Dendritic cell treated with granulocyte-macrophage colony-stimulating factor and Interleukin-4, amounts not matched to agents 40 ng/mL and 50 ng/mL, for 4 days (primary cell): ENCODE results near the gene MINK1.

Experiments used
- H3K27ac Mint-ChIP-seq: one replicate; pipeline ENCODE4 v1.8.0; 2022; ENCODE audit warnings: mild to moderate bottlenecking, mixed read lengths
- H3K27me3 Mint-ChIP-seq: one replicate; pipeline ENCODE4 v1.8.0; 2022; ENCODE audit warnings: mild to moderate bottlenecking, mixed read lengths
- H3K36me3 Mint-ChIP-seq: one replicate; pipeline ENCODE4 v1.8.0; 2022; ENCODE audit warnings: low read depth, mixed read lengths
- H3K4me1 Mint-ChIP-seq: one replicate; pipeline ENCODE4 v1.8.0; 2022; ENCODE audit warnings: low read depth, mixed read lengths
- H3K4me3 Mint-ChIP-seq: one replicate; pipeline ENCODE4 v1.8.0; 2022; ENCODE audit warnings: mild to moderate bottlenecking, moderate library complexity, mixed read lengths
- H3K9me3 Mint-ChIP-seq: one replicate; pipeline ENCODE4 v1.8.0; 2022; ENCODE audit warnings: mixed read lengths
- intact Hi-C: fragments of 100-400 bp; cut with micrococcal nuclease; formaldehyde crosslinking; loops from one replicate; pipeline ENCODE4 v1.15.0; 2022

The MINK1 gene

DNA sequence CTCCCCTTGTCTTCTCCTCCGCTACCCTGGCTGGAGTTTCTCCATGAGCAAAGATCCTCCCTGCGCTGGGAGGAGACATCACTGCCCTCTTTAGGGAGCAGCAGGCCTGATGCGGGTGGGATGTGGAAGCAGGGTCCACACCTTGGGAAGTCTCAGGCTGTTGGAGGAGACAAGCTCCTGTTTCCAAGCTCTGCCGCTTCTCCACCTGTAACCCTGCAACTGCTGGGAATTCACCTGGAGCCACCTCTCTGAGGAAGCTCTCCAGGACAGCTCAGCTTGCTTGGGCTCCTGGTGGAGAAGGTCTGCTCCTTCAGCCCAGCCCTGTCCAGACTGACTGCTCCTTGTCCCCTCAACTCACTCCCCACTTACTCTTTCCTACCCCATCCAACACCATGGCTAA lies 51.3 kb downstream of the MINK1 start:
- Mint-ChIP-seq H3K27me3 (no peaks in the 10 kb centered on the region), H3K36me3 (peaks cover 83% of the 10 kb centered on the region), H3K9me3 (no peaks in the 10 kb centered on the region), H3K4me3 (no peak overlapping the region), H3K27ac (peak overlapping the region; percentile 77), H3K4me1 (peaks cover 69% of the 10 kb centered on the region)
- intact Hi-C loops = no loop called here

DNA sequence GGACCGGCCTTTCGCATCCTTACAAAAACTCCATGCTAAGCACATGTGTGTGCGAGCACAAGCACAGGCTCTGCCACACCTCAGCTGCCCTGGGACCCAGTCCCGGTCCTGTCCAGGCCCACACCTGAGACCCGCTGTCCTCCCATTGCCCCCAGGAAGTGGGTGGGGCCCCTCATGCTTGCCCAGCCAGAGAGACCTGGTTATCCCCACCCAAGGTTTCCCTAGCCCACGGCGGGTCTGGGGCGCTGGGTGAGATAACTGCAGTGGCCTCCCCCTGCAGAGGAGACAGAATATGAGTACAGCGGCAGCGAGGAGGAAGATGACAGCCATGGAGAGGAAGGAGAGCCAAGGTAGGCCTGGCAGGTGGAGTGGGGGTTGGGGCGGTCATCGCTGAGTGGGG lies 53.7 kb downstream of the MINK1 start:
- Mint-ChIP-seq H3K4me3 (no peak overlapping the region), H3K27ac (peak overlapping the region; percentile 77), H3K9me3 (no peaks in the 10 kb centered on the region), H3K4me1 (peaks cover 51% of the 10 kb centered on the region), H3K36me3 (peaks cover 91% of the 10 kb centered on the region), H3K27me3 (no peaks in the 10 kb centered on the region)
- intact Hi-C loops = loop anchor here (5.0 kb wide), 1 partner anchor 155 kb away; the partner anchor contains the start of gene MED11

DNA sequence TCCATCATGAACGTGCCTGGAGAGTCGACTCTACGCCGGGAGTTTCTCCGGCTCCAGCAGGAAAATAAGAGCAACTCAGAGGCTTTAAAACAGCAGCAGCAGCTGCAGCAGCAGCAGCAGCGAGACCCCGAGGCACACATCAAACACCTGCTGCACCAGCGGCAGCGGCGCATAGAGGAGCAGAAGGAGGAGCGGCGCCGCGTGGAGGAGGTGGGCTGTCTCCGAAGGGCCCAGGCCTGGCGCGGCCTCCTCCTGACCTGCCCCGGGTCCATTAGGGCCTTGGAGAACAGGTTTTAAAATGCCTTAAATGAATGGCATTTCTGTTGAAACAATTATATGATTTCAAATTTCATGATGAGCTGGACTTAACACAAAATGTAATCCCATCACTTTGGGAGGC lies 54.4 kb downstream of the MINK1 start:
- intact Hi-C loops = loop anchor here (5.0 kb wide), 1 partner anchor 155 kb away; the partner anchor contains the start of gene MED11
- no peaks in the 10 kb centered on the region for H3K9me3 Mint-ChIP-seq
- peaks cover 91% of the 10 kb centered on the region for H3K36me3 Mint-ChIP-seq
- no peak overlapping the region for H3K4me3 Mint-ChIP-seq
- peaks cover 43% of the 10 kb centered on the region for H3K4me1 Mint-ChIP-seq
- peak overlapping the region; percentile 77 for H3K27ac Mint-ChIP-seq
- no peaks in the 10 kb centered on the region for H3K27me3 Mint-ChIP-seq

DNA sequence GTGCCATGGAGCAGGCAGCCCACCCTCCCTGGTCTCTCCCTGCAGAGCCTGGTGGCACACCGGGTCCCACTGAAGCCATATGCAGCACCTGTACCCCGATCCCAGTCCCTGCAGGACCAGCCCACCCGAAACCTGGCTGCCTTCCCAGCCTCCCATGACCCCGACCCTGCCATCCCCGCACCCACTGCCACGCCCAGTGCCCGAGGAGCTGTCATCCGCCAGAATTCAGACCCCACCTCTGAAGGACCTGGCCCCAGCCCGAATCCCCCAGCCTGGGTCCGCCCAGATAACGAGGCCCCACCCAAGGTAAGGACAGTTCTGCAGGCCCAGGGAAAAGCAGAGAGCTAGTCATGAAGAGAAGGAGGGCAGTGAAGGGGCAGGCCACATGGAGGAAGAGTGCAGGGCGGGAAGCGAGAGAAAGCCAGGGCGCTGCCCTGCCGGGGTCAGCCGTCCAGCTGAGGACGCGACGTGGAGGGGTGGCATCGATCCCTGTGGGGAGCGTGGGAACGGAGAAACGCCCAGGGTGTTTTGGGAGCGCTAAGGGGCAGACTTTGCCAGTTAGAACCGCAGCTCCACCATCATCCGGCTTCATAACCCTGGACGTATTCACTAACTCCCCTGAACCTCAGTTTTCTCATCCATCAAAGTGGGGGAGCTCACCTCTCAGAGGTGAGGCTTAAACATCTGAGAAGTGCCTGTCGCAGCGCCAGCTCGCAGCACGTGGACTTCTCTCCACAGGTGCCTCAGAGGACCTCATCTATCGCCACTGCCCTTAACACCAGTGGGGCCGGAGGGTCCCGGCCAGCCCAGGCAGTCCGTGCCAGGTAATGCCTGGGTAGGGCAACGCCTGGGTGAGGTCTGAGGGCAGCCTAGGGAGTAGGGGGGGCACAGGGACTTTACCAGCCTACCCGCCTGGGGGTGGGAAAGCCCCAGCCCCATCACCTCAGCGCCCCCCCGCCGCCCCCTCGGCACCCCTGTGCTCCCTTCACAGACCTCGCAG lies 58.6 kb downstream of the MINK1 start:
- no peak overlapping the region for H3K27ac Mint-ChIP-seq
- H3K9me3 Mint-ChIP-seq = no peaks in the 10 kb centered on the region
- peaks cover 36% of the 10 kb centered on the region for H3K4me1 Mint-ChIP-seq
- intact Hi-C loops = no loop called here
- H3K4me3 Mint-ChIP-seq = no peak overlapping the region
- peaks cover 99% of the 10 kb centered on the region for H3K36me3 Mint-ChIP-seq
- H3K27me3 Mint-ChIP-seq = no peaks in the 10 kb centered on the region

DNA sequence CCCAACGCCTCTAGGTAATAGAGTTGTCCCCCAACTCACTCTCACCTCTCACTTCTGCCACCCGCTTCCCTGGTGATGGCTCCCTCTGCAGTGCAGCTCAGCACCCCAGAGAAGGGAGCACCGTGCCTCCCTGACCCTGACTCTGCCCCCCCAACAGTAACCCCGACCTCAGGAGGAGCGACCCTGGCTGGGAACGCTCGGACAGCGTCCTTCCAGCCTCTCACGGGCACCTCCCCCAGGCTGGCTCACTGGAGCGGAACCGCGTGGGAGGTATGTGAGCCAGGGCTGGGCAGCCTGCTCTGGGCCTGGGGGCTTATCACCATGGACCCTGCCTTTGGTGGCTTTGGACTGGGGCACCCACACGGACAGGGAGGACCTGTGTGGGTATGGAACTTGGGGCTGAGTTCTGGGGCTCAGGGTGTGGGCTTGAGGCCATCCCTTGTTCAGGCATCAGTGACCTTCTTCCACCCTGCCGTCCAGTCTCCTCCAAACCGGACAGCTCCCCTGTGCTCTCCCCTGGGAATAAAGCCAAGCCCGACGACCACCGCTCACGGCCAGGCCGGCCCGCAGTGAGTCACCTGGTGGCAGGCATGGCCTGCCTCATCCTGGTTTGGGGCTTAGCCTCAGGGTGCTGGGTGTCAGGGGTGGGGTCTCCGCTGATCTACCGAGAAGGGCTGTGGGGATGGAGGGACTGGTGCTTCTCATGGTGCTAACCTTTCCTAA lies 59.5 kb downstream of the MINK1 start:
- Mint-ChIP-seq H3K9me3 (no peaks in the 10 kb centered on the region), H3K36me3 (peaks cover 99% of the 10 kb centered on the region), H3K4me1 (peaks cover 39% of the 10 kb centered on the region), H3K27ac (no peak overlapping the region), H3K27me3 (no peaks in the 10 kb centered on the region), H3K4me3 (no peak overlapping the region)
- intact Hi-C loops = no loop called here

DNA sequence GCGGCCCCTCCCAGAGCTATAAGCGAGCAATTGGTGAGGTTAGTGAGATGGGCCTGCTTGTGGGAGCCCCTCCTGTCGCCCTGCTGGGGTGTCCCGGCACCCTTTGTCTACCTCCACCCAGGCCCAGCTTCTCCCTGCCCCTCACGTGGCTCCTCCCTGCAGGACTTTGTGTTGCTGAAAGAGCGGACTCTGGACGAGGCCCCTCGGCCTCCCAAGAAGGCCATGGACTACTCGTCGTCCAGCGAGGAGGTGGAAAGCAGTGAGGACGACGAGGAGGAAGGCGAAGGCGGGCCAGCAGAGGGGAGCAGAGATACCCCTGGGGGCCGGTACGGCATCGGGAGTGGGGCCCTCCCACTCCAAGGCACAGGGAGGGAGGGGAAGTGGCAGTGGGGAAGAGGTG lies 60.1 kb downstream of the MINK1 start:
- H3K36me3 Mint-ChIP-seq = peaks cover 98% of the 10 kb centered on the region
- peaks cover 45% of the 10 kb centered on the region for H3K4me1 Mint-ChIP-seq
- no peaks in the 10 kb centered on the region for H3K9me3 Mint-ChIP-seq
- H3K27ac Mint-ChIP-seq = no peak overlapping the region
- no peak overlapping the region for H3K4me3 Mint-ChIP-seq
- intact Hi-C loops = no loop called here
- H3K27me3 Mint-ChIP-seq = no peaks in the 10 kb centered on the region

DNA sequence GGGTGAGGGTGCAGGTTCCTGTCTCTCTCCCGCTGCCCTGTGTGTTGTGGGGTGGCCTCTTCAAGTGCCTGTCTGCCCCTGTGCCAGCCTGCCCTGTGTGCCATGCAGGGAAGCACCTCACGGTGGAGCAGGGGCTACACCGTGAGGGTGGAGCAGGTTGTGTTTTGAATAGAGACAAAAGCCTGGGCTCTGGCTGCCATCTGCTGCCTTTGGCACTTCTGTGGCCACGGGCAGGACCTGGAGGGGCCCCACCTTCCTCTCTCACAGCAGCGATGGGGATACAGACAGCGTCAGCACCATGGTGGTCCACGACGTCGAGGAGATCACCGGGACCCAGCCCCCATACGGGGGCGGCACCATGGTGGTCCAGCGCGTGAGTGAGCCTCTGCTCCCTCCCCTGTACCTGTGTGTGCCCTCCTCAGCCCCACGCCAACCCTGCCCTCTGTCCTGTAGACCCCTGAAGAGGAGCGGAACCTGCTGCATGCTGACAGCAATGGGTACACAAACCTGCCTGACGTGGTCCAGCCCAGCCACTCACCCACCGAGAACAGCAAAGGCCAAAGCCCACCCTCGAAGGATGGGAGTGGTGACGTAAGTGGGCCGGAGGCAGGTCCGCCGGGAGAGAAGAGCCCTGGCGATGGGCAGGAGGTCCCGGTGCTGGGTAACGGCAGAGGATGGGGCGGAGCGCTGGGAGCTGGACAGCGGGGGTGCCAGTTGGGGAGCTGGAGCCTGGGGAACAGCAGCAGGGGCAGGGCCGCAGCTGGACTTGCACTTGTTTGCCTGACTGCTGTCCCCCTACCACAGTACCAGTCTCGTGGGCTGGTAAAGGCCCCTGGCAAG lies 60.8 kb downstream of the MINK1 start:
- Mint-ChIP-seq H3K4me3 (no peak overlapping the region), H3K27ac (no peak overlapping the region), H3K9me3 (no peaks in the 10 kb centered on the region), H3K27me3 (peaks cover 4% of the 10 kb centered on the region), H3K4me1 (peaks cover 50% of the 10 kb centered on the region), H3K36me3 (peaks cover 92% of the 10 kb centered on the region)
- intact Hi-C loops = no loop called here

DNA sequence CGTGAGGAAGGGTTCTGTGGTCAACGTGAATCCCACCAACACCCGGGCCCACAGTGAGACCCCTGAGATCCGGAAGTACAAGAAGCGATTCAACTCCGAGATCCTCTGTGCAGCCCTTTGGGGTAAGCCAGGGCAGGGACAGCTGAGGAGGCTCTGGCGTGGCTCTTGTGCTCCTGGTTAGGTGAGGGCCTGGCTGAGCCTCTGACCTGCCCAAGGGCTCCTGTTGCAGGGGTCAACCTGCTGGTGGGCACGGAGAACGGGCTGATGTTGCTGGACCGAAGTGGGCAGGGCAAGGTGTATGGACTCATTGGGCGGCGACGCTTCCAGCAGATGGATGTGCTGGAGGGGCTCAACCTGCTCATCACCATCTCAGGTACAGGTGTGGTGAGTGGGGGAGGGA lies 62.0 kb downstream of the MINK1 start:
- H3K27me3 Mint-ChIP-seq = peaks cover 11% of the 10 kb centered on the region
- peaks cover 80% of the 10 kb centered on the region for H3K36me3 Mint-ChIP-seq

DNA sequence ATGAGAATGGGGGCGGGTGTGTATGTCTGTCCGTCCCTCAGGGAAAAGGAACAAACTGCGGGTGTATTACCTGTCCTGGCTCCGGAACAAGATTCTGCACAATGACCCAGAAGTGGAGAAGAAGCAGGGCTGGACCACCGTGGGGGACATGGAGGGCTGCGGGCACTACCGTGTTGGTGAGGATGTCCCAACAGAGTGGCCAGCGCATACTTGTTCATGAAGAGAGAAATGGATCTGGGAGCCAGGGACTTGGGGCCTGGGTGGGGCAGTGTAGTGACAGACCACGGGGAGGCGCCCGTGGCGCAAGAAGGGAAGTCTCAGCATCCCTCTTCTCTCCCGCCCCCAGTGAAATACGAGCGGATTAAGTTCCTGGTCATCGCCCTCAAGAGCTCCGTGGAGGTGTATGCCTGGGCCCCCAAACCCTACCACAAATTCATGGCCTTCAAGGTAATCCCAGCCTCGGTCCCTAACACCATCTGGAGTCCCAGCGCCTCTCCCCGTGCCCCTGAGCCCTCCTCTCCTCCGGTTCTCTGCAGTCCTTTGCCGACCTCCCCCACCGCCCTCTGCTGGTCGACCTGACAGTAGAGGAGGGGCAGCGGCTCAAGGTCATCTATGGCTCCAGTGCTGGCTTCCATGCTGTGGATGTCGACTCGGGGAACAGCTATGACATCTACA lies 62.7 kb downstream of the MINK1 start:
- Mint-ChIP-seq H3K36me3 (peaks cover 73% of the 10 kb centered on the region), H3K4me1 (peaks cover 67% of the 10 kb centered on the region), H3K27ac (no peak overlapping the region), H3K9me3 (no peaks in the 10 kb centered on the region), H3K27me3 (peaks cover 17% of the 10 kb centered on the region), H3K4me3 (no peak overlapping the region)
- intact Hi-C loops = no loop called here

More for the DNA sequence above, 62.0 kb downstream of the MINK1 start:
- Mint-ChIP-seq H3K4me3 (no peak overlapping the region), H3K4me1 (peaks cover 60% of the 10 kb centered on the region), H3K9me3 (no peaks in the 10 kb centered on the region), H3K27ac (no peak overlapping the region)
- intact Hi-C loops = no loop called here

DNA sequence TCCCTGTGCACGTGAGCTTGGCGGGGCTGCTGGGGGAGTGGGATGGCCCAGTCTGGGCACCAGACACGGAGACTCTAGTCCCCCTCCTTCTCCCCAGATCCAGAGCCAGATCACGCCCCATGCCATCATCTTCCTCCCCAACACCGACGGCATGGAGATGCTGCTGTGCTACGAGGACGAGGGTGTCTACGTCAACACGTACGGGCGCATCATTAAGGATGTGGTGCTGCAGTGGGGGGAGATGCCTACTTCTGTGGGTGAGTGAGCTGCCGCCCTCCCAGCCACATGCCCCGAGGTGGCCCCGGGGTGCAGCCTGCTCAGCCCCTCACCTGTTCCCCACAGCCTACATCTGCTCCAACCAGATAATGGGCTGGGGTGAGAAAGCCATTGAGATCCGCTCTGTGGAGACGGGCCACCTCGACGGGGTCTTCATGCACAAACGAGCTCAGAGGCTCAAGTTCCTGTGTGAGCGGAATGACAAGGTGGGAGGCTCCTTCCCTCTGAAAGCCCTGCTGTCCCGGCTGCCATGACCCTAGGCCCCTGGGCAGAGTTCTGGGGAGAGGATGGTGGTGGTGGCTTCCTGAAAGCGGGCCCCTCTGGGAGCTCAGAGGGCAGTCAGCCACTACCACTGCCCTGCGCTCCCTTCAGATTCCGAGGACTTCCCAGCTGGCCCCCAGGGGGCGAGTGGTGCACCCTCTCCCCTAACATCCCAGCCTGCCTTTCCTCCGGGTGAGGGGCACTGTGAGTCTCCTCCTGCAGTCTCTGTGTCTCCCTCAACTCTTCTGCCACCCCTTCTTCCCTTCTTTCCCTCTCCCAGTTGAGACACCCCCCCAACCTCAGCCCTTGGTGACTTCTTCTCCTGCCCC lies 63.4 kb downstream of the MINK1 start:
- H3K4me3 Mint-ChIP-seq = no peak overlapping the region
- no peak overlapping the region for H3K27ac Mint-ChIP-seq
- H3K9me3 Mint-ChIP-seq = no peaks in the 10 kb centered on the region
- H3K36me3 Mint-ChIP-seq = peaks cover 65% of the 10 kb centered on the region
- intact Hi-C loops = no loop called here
- peaks cover 74% of the 10 kb centered on the region for H3K4me1 Mint-ChIP-seq
- H3K27me3 Mint-ChIP-seq = peaks cover 21% of the 10 kb centered on the region

DNA sequence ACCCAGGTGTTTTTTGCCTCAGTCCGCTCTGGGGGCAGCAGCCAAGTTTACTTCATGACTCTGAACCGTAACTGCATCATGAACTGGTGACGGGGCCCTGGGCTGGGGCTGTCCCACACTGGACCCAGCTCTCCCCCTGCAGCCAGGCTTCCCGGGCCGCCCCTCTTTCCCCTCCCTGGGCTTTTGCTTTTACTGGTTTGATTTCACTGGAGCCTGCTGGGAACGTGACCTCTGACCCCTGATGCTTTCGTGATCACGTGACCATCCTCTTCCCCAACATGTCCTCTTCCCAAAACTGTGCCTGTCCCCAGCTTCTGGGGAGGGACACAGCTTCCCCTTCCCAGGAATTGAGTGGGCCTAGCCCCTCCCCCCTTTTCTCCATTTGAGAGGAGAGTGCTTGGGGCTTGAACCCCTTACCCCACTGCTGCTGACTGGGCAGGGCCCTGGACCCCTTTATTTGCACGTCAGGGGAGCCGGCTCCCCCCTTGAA lies 64.1 kb downstream of the MINK1 start:
- Mint-ChIP-seq H3K9me3 (no peaks in the 10 kb centered on the region), H3K27me3 (peaks cover 25% of the 10 kb centered on the region), H3K36me3 (peaks cover 59% of the 10 kb centered on the region), H3K4me3 (no peak overlapping the region), H3K27ac (no peak overlapping the region), H3K4me1 (peaks cover 78% of the 10 kb centered on the region)
- intact Hi-C loops = no loop called here

DNA sequence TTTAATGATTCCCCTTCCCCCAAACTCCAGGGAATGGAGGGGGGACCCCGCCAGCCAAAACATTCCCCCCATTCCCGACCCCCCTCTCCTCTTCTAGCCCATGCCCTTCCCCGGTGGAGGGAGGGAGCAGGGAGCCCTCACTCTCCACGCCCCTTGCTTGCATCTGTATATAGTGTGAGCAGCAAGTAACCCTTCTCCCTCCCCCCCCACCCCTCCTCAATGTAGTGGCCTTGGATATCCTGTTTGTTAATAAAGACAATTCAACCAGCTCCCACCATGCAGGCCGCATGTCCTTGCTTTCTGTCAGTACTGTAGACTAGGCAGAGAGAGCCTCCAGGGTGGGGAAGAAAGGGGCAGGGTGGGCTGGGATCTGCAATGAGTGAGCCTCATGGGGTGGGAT lies 64.6 kb downstream of the MINK1 start:
- H3K9me3 Mint-ChIP-seq = no peaks in the 10 kb centered on the region
- H3K36me3 Mint-ChIP-seq = peaks cover 53% of the 10 kb centered on the region
- H3K4me1 Mint-ChIP-seq = peaks cover 83% of the 10 kb centered on the region
- intact Hi-C loops = no loop called here
- no peak overlapping the region for H3K27ac Mint-ChIP-seq
- peaks cover 30% of the 10 kb centered on the region for H3K27me3 Mint-ChIP-seq
- H3K4me3 Mint-ChIP-seq = no peak overlapping the region
